Measurements from ENCODE around the gene AP1S3.
"Not testable (repeated sequence)": the region's sequence is repeated elsewhere in the genome, so short reads cannot be mapped to it uniquely, and the experiment has no call there.

Gene AP1S3

DNA sequence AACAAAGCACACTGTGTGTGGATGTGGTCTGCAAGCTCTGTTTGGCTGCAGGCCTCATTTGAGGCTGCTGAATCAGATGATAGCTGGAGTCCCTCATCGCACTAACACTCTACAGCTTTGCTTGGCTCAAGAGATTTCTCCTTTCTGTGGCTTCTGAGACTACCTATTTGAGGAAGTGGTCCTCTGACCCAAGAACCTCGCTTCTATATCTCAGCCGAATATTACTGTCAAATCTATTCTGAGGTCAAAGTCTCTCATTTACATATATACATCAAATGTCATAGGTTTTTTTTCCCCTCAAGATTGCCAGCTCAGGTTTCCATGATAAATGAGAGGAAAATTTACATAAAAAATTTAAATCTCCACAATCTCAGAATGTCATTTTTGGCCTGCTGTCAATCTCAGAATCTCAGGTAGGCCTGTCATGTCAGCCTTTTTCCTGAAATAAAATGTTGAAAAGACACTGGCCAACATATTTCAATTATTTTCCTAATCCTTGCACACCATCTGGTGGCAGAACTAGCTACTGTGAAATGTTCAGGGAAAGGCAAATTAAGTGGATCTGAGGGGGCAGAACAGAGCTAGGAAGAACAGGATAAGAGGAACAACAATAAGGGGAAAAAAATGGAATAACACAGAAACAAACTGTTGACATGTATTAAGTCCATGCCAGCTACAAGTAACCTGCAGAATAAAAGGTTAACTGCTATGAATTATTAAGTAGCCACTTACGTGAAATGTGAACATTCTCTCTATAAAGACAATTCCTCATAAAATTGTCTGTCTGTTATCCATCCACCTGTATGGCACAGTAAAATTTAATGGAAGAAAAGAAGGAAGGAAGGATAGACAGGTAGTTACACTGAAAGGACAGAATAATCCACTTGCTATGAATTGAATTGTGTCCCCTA, 39.3 kb downstream of the AP1S3 start:
- no peak for DNase-seq

DNA sequence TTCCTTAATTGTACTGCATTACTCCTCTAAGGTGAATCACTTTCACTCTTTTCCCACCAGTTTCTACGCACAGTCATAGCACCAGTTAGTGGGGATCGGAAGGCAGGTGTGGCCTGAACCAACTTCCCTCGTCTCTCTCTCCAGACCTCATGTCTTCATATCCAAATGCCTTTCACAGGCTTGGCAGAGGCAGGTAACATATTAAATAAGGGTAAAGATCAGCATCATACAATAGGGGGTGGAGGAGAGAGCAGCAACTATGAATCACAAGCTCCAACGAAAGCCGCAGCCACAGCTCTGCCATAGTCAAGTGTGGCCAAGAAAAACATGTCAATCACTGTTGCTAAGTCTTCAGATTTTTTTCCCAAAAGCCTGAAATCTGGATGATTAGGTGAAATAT, 40.3 kb downstream of the AP1S3 start:
- no peak for DNase-seq

DNA sequence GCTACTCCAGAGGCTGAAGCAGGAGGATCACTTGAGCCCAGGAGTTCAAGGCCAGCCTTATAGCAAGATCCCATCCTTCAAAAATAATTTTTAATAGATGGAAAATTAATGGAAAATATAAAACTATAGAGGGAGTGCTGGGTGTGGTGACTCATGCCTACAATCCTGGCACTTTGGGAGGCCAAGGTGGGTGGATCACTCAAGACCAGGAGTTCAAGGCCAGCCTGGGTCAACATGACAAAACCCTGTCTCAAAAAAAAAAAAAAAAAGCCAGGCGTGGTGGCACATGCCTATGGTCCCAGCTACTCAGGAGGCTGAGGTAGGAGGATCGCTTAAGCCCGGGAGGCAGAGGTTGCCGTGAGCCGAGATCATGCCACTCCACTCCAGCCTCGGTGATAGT, 48.0 kb downstream of the AP1S3 start:
- no peak for DNase-seq

DNA sequence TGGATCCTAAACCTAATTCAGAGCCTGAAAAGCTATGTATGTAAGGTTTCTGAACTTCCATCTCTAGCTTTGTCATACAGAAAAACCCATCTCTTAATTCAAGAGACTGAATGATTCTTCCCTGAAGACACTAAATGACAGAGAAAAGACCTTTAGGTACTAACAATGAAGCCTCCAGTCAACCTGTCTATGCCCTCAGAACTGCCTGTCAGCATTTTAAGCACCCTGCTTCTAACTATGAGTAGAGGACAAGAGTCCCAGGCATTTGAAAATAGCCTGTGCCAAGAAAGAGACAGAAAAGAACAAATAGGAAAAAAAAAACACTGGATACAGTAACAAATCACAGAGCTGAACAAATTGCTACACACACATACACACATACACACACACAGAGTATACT, 48.6 kb downstream of the AP1S3 start:
- no peak for DNase-seq

DNA sequence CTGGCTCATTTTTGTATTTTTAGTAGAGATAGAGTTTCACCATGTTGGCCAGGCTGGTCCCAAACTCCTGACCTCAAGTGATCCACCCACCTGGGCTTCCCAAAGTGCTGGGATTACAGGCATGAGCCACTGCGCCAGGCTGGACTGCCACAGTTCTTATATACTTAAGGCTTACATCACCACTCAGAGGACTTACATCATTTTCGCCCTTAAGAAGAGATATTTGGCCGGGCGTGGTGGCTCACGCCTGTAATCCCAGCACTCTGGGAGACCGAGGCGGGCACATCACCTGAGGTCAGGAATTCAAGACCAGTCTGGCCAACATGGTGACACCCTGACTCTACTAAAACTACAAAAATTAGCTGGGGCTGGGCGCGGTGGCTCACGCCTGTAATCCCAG, 49.3 kb downstream of the AP1S3 start:
- not testable (repeated sequence) for DNase-seq

DNA sequence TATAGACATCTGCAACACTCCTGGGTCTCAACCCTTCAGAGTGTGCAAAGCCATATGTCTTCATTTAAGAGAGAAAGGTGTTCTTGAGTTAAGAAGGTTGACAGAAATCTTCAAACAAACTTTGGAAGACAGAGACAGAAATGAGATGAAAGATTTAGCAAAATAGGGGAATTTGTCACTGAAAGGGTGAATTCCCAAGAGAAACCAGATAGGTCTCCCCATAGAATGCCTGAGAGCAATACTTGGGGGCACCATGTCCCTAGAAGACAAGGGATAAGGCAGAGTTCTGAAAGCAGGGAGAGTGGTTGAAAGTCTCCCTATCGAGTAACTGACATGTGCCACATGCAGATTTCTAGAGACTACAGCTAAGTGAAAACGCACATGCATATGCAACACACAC, 50.0 kb downstream of the AP1S3 start:
- DNase-seq: no peak

DNA sequence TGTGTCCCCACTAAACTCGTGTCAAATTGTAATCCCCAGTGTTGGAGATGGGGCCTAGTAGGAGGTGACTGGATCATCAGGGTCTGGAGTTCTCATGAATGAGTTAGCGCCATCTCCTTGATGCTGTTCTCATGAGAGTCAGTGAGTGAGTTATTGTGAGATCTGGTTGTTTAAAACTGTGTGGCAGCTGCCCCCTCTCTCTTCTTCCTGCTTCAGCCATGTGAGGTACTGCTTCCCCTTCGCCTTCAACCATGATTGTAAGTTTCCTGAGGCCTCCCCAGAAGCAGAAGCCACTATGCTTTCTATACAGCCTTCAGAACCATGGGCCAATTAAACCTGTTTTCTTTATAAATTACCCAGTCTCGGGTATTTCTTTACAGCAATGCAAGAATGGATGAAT, 50.4 kb downstream of the AP1S3 start:
- no peak for DNase-seq

DNA sequence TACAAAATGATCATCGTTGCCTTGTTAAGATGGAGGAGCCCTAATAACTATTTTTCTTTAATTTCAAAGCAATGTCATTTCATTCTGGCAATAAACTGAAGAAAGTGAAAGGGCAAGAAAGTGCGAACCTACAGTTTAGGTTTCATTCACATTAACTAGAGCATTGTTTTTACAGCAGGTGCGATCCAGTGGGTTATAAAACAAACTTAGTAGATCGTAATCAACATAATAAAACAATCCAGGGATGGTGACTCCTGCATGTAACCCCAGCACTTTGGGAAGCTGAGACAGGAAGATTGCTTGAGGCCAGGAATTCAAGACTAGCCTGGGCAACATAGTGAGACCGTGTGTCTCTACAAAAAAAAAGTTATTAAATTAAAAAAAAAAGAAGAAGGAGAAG, 51.1 kb downstream of the AP1S3 start:
- no peak for DNase-seq

DNA sequence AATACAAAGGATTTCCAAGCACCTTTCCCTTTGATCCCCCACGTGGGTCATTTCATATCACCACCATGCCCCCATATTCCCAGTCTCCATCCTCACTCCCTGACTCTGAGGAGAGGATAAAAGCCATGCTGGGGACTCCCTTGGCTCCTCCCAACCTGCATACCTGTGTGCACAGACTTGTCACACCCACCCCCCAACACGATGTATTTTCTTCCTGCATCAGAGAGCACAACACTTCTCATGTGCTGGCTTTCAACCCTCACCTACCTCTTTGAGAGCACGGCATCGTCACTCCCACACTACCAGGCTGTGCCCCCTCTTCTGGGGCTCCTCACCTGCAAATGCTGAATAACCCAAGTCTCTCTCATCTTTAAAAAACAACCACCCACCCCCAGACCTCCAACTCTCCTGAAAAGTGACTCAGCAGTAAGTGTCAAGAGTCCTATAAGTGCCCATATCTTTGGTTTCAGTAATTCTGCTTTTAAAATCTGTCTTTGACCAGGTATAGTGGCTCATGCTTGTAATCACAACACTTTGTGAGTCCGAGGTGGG, 53.1 kb downstream of the AP1S3 start:
- DNase-seq: no peak

DNA sequence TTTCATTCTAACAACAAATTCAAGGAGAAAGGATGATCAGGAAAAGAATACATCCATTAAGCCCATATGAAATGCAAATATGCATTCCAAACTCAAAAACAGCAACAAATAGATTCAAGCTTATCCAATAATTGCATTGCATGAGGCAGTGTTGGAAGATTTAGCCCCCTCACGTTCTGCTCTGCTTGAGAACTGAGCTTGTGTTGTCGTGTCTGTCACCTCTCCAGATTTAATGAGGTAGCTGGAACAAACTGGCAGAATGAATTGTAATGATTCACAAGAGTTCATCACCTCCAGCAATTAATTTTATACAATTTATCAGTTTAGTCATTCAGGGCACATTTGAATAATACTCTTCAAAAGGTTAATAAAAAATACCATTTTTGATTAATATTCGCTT, 54.8 kb downstream of the AP1S3 start:
- DNase-seq: no peak

DNA sequence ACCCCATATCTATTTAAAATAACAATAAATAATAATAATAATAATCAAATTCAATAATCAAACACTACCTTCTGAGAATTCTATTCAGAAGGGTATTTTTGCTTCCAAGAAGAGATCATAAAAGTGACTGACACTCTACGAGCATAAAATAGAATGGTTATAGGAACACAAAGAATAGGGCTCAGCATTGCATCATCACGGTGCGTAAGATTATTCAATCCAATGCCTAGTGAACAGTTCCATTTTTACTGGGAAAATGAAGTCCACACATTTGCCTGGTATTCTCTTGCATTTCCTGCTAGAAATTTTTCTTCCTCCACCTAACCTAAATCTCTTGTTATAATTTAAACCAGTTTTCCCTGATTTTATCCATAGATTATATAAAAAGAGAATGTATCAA, 55.8 kb downstream of the AP1S3 start:
- DNase-seq: no peak

DNA sequence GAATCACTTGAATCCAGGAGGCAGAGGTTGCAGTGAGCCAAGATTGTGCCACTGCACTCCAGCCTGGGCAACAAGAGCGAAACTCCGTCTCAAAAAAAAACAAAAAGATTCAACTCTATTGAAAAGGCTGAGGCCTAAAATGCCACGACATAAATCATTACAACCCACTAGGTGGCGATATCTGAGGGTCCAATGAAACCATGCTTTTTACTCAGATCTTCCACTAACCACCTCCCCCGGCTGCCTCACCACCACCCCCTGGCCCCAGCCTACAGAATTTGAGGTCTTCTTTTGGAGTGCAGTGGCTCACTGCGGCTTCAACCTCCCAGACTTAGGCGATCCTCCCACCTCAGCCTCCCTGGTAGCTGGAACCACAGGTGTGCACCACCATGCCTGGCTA, 57.5 kb downstream of the AP1S3 start:
- peak; percentile 12 for DNase-seq

DNA sequence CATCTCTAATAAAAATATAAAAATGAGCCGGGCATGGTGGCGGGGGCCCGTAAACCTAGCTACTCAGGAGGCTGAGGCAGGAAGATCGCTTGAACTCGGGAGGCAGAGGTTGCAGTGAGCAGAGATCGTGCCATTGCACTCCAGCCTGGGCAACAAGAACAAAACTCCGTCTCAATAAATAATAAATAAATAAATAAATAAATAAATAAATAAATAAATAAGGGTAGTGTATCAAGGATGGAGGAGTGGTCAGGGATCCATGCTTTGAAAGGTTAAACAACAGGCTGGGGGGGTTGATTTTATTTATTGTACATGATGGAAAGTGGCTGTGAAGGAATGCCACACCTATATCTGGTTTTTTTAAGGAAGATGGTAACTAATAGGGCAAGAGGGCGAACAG, 63.2 kb downstream of the AP1S3 start:
- DNase-seq: no peak

DNA sequence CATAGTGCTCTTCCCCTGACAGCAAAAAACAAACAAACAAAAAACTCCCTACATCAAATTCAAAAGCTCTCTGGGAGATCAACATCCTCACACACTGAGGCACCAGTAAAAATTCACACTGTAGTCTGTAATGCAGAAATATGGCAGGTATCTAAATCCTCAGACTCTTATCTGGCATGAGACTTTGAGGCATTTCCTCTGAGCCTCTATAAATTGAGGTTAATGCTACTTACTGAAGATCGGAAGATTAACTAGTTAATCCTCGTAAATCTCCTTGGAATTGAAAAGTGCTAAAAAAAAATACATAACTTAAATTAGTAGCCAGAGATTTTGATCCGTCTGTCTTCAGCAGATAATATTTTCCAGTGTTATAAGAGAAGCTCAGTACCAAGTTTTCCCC, 65.0 kb downstream of the AP1S3 start:
- DNase-seq: no peak

DNA sequence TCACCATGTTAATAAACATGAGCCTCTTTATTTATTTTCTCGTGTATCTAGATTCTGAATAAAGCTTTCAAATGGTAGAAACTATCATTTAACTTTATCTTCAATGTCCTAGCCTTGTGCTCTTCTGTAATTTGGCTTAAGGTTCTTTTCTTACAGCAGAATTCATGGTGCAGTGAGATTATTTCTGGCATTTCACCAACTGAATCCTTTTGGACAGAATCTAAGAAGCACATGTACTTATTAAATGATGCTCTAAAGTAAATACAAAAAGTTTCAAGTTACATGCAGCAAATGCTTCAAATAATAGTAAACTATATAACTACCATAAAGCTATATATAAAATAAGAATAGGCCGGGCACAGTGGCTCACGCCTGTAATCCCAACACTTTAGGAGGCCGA, 65.9 kb downstream of the AP1S3 start:
- DNase-seq: no peak

DNA sequence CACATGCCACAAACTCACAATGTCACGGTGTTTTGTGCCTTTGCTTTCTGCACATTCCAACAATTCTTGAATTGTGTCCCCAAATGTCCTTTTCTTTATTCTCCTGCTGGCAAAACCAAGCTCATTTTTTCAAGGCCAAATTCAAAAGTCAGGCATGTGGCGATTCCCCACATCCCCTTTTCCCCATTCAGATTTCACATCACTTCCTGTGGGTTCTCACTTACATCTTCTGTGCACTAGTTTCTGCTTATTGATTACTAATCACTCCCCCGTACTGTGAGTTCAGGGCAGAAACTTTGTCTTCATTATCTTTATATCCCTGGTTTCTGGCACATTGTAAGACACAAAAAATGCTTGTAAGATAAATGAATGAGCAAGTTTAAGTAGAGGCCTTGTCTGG, 69.2 kb downstream of the AP1S3 start:
- DNase-seq: no peak

DNA sequence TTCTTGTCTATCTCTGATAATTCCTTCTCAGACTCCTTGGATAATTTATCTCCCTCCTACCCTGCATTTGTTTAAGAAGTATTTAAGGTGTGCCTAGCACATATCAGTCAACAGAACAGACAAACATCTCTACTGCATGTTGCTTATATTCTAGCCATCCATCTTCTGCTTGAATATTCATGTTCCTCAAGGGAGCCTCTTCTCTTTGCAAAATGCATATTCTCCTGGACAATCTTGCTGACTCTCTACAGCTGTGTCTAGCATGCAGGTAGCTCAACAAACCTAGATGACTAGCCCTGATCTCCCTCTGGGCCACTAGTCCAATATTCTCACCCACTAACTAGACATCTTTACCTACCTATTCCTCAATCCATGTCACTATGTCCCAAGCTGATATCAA, 70.0 kb downstream of the AP1S3 start:
- DNase-seq: no peak

DNA sequence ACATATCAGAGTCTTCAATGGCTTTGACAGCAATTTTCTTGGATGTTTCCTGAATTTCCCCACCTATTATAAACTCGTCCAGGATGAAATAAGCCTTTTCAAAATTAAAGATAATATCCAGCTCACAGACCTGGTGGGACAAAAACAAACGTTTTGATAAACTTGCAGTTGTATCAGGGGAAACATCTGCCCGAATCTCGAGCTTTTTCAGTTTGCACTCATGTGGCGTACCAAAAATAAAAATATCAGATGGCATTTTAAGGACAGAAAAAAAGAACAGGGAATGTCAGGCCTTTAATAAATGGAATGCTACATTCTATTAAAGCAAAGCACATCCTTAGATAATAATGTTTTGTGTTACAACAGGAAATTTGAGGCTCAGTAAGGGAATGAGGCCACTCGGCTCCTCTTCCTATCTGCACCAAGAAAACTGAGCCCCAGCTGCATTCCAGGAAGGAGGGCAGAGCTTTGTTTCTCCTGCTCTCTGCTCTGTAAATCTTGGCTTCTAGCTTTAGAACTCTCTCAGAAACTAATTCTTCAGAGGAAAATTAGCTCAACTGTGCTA, 72.1 kb downstream of the AP1S3 start:
- DNase-seq: no peak

DNA sequence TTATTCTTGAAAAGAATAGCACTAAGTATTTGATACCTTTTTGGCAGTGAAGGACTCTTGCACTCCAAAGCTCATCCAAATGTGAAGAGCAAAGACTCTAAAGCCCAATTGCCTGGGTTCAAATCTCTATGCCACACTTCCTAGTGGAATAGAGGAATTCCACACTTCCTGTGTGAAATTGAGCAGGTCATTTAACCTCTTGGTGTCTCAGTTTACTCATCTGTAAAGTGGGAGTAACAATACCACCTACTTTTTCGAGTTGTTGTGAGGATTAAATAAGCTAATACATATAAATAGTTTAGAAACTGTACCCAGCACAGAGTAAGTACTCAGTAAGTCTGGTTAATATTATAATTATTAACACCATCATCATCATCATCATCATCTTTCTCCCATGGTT, 72.6 kb downstream of the AP1S3 start:
- no peak for DNase-seq

DNA sequence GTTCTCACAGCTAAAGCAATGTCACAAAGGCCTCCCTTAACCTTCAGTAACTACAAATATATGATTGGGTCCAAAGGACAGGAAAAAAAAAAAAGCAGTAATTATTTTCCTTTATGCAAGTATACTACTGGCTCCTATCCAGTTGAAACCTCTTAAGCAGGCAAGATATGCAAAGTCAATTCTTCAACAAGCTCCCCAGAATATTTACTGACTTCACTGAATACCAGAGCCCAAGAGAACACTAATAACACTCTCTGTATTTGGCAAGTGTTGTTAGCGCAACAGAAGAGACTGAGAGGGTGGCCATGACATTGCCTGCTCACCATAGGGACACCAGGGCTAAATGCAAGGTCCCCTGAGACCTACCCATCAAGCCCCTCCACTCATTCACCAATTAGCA, 74.5 kb downstream of the AP1S3 start:
- no peak for DNase-seq

DNA sequence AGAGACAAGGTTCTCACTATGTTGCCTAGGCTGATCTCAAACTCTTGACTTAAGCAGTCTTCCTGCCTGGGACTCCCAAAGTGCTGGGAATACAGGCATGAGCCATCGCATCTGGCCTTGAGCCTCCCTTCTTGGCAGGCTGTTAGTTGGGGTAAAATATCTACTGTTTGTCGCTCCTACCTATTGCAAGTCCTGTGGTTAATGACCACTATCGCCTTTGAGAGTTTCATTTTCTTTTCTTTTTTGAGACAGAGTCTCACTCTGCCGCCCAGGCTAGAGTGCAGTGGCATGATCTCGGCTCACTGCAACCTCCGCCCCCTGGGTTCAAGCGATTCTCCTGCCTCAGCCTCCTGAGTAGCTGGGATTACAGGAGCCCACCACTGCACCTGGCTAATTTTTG, 75.6 kb downstream of the AP1S3 start:
- not testable (repeated sequence) for DNase-seq

DNA sequence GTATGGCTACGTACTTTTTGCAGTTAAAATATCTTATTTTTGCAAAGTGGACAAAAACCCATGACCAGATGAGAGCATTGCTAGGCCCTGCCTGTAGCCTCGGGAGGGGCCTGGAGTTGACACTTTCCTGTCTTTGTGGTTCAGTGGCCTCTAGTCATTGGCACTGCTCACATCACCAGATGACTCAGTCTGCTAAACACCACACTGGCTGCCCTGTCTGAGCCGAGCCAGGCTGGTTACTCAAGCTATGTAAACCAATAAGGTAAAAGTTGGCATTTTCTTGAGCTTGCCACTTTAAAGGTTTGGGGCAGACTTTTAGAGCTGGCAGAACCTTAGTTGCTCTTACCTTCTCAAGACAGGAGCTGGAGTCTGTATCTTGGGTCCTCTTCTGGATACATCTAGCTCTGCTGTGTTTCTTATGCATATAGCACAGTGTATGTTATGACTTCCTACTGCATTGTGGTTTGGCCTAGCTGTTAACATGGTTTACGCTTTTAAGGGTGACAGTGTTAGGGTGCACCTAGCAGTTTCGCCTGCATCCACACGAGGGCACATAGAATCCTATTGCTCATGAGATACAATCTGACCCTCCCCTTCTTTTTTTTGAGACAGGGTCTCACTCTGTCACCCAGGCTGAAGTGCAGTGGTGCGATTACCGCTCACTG, 76.4 kb downstream of the AP1S3 start:
- DNase-seq: peak; percentile 4

DNA sequence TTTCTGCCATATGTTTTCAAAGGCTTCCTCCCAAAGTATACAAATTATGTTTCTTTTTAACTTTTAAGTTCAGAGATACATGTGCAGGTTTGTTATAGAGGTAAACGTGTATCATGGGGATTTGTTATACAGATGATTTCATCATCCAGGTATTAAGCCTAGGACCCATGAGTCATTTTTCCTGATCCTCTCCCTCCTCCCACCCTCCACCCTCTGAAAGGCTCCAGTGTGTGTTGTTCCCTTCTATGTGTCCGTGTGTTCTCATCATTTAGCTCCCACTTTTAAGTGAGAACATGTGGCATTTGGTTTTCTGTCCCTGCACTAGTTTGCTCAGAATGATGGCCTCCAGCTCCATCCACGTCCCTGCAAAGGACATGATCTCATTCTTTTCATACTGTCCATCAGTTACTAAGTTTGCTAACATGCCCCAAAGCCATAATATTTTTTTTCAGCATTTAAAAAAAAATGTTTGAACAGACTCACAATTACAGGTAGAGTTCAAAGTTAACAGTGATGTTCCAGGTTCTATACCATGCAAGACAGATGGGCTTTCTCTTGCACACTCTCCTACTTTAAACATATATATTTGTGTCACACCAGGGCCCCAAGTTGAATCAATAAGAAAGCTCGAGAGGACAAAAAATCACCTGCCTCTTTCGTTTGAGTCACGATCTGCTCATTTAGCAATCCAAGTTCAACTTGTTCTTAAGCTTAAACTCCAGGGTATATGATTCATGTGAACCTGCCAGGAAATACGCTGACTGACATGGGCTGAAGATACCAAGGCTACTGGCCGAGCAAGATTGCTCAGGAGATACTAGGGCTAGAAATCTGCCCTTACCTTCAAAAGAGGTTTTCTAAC, 77.6 kb downstream of the AP1S3 start:
- DNase-seq: no peak

Measured in activated T-cell treated with anti-CD3 and anti-CD28 coated beads for 4 hours (primary cell).